Measurements from ENCODE around the gene USP7.

DNA sequence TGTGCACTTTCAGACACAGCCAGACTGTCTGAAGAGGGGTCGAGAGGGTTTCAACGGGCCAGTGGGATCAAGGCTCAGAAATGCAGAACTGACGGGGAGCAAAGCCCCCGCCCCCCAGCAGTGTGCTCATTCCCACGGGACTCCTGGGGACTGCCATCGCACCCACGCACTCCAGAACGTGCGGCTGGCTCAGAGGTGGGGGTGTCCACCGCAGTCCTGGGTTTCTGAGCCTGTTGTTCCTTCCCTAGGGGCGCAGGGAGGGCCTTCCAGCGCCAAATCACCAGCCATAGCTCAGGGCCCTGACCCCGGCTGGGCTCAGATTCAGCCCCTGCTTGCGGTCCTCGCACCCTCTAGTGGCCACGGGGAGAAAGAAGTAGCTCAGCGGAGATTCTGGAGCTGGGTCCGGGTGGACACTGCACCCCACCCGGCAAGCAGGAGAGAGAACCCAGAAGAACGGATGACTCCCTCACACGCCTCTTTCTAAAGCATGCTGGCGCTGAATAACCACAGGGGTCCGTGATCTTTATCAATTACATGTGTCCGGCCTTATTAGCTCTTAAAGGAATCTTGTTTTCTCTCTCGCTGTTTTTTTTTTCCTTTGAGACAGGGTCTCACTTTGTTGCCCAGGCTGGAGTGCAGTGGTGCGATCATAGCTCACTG is 45.0 kb upstream of the USP7 start:
- no peak for TF ChIP-seq EZH2 (optimal IDR thresholded peaks at IDR 0.05; ENCODE audit: low read depth, low read length)
- TF ChIP-seq CTCF (IDR thresholded peaks at IDR 0.05; ENCODE audit: low read length): peak; percentile 88
- no peak for TF ChIP-seq EZH2phosphoT487 (IDR thresholded peaks at IDR 0.05; ENCODE audit: low read length)
